DMS79 treated with DMSO at 0.1 percent for 48 hours (cell line): ENCODE results near the gene TOMM22.

Experiments used
- DNase-seq: peaks from one replicate; lab custom pipeline; 2025; lab: John Stamatoyannopoulos, UW

The TOMM22 gene

GRCh38 chr22:38733724-38734381, 52.1 kb downstream of the TOMM22 start:
- DNase-seq, result no peak

- no peak for DNase-seq
These were observed 52.8 kb downstream of the TOMM22 start for GRCh38 chr22:38734421-38735100.
